Endothelial cell of umbilical vein (primary cell): ENCODE measurements around the gene ULK1. TPM values are rescaled to one million over a fixed set of nuclear protein-coding genes. Genes with fewer than 3 reads are reported as not detected.

ENCODE experiments used
- BruUV-seq: library from RNA; stranded (reverse); fragments of 400-500 nt; replicated peaks from 2 replicates; lab custom pipeline; 2021; lab: Mats Ljungman, UMichigan
- CTCF ChIA-PET: fragments of 300-600, 350-600 bp; sonication (Branson Sonifier 250); formaldehyde crosslinking; loops from one replicate; lab custom pipeline; 2021; ENCODE audit warnings: antibody characterized with exemption, inconsistent platforms; lab: Charles Lee
- POLR2A ChIA-PET: fragments of 300-600, 350-600 bp; sonication (Branson Sonifier 250); formaldehyde crosslinking; loops from one replicate; lab custom pipeline; 2021; ENCODE audit warnings: antibody characterized with exemption, inconsistent platforms; lab: Charles Lee
- DNase-seq: peaks from one replicate; pipeline ENCODE4 v3.0.0-alpha.2; 2011; ENCODE audit warnings: low read depth, low spot score
- FAIRE-seq: peaks from 2 replicates; lab custom pipeline; 2011; peaks lifted over from hg19 to GRCh38; lab: Jason Lieb, UNC
- H2AFZ ChIP-seq: 2 replicates; pipeline ENCODE4 v1.6.0; 2012; ENCODE audit warnings: low read depth, low read length, control low read depth, inconsistent platforms
- H3K27ac ChIP-seq: 2 replicates; pipeline ENCODE4 v1.5.1; 2011; ENCODE audit warnings: low read depth, mild to moderate bottlenecking, control low read depth, low read length, moderate library complexity; ENCODE audit not compliant: insufficient read depth
- H3K27me3 ChIP-seq, 2 experiments: 2 replicates each; pipeline versions ENCODE4 v1.6.0 to v1.6.1; 2011; ENCODE audit warnings: low read length in 2 of 2, mixed read lengths in 1 of 2; ENCODE audit not compliant: control insufficient read depth in 2 of 2, insufficient read depth in 2 of 2
- H3K36me3 ChIP-seq, 2 experiments: 2 replicates in 1 of 2; 3 replicates in 1 of 2; pipeline ENCODE4 v1.5.1; 2011; ENCODE audit warnings: low read length in 2 of 2, mild to moderate bottlenecking in 1 of 2, moderate library complexity in 1 of 2; ENCODE audit not compliant: control insufficient read depth in 2 of 2, insufficient read depth in 2 of 2; ENCODE audit errors: extremely low read depth in 1 of 2
- H3K4me1 ChIP-seq: 3 replicates; pipeline ENCODE4 v1.5.1; 2011; ENCODE audit warnings: mild to moderate bottlenecking, low read length; ENCODE audit not compliant: control insufficient read depth, insufficient read depth; ENCODE audit errors: extremely low read depth
- H3K4me2 ChIP-seq: 2 replicates; pipeline ENCODE4 v1.6.1; 2011; ENCODE audit warnings: low read length, control low read depth, mixed read lengths; ENCODE audit not compliant: insufficient read depth
- H3K4me3 ChIP-seq, 3 experiments: fragments of 200-600 bp in 1 of 3; sonication (generic), shearing (Covaris generic) in 1 of 3; replicated peaks in 1 of 3; 2 replicates each; pipeline ENCODE4 v1.5.1; 2011 to 2016; ENCODE audit warnings: control low read depth in 3 of 3, low read length in 3 of 3, mild to moderate bottlenecking in 2 of 3, inconsistent platforms in 1 of 3, low read depth in 1 of 3, moderate library complexity in 1 of 3; ENCODE audit not compliant: insufficient read depth in 1 of 3
- H3K79me2 ChIP-seq: 2 replicates; pipeline ENCODE4 v1.6.0; 2012; ENCODE audit warnings: low read length, inconsistent platforms; ENCODE audit not compliant: control insufficient read depth, insufficient read depth
- H3K9ac ChIP-seq: replicated peaks from 2 replicates; pipeline ENCODE3; 2011; ENCODE audit warnings: low read length, control low read depth; ENCODE audit not compliant: insufficient read depth; ENCODE audit errors: extremely low read depth
- H3K9me1 ChIP-seq: replicated peaks from 3 replicates; pipeline ENCODE4 v1.6.0; 2011; ENCODE audit warnings: mild to moderate bottlenecking, low read length; ENCODE audit not compliant: control insufficient read depth, insufficient read depth; ENCODE audit errors: extremely low read depth
- H3K9me3 ChIP-seq: replicated peaks from 2 replicates; pipeline ENCODE4 v1.5.1; 2012; ENCODE audit warnings: low read length, inconsistent platforms; ENCODE audit not compliant: control insufficient read depth, insufficient read depth
- H4K20me1 ChIP-seq: replicated peaks from 2 replicates; pipeline ENCODE3; 2011; ENCODE audit warnings: mild to moderate bottlenecking, low read length; ENCODE audit not compliant: control insufficient read depth, insufficient read depth; ENCODE audit errors: extremely low read depth
- CTCF ChIP-seq, 2 donors: IDR thresholded peaks; 1 replicate in 1 of 2; 2 replicates in 1 of 2; pipeline ENCODE4 v1.5.1; 2011; ENCODE audit warnings: low read length in 2 of 2, mild to moderate bottlenecking in 2 of 2, moderate library complexity in 2 of 2, control low read depth in 1 of 2, inconsistent platforms in 1 of 2, low read depth in 1 of 2; ENCODE audit not compliant: insufficient read depth in 1 of 2; ENCODE audit errors: extremely low read depth in 1 of 2
- EZH2 ChIP-seq: IDR thresholded peaks from 2 replicates; pipeline ENCODE4 v1.6.1; 2012; ENCODE audit warnings: borderline replicate concordance, low read depth, mild to moderate bottlenecking, moderate library complexity, low read length, inconsistent platforms; ENCODE audit not compliant: severe bottlenecking
- FOS ChIP-seq: IDR thresholded peaks from 2 replicates; pipeline ENCODE4 v1.6.1; 2011; ENCODE audit warnings: mild to moderate bottlenecking, low read length, moderate library complexity, borderline replicate concordance; ENCODE audit not compliant: insufficient read depth
- GATA2 ChIP-seq: IDR thresholded peaks from 2 replicates; pipeline ENCODE4 v1.7.0; 2011; ENCODE audit warnings: low read depth, mild to moderate bottlenecking, moderate library complexity, mixed read lengths, low read length; ENCODE audit not compliant: insufficient read length, insufficient read depth
- JUN ChIP-seq: IDR thresholded peaks from 2 replicates; pipeline ENCODE4 v1.6.1; 2011; ENCODE audit warnings: borderline replicate concordance, low read depth; ENCODE audit not compliant: insufficient read length, insufficient read depth
- MAX ChIP-seq: IDR thresholded peaks from 2 replicates; pipeline ENCODE4 v1.6.1; 2011; ENCODE audit not compliant: insufficient read depth, insufficient read length
- MYC ChIP-seq: IDR thresholded peaks from one replicate; pipeline ENCODE4 v1.6.1; 2011; ENCODE audit warnings: mild to moderate bottlenecking, low read depth, low read length
- POLR2A ChIP-seq: IDR thresholded peaks from 2 replicates; pipeline ENCODE4 v1.6.1; 2012; ENCODE audit warnings: low read depth, mild to moderate bottlenecking, control low read depth, low read length
- POLR2AphosphoS5 ChIP-seq: IDR thresholded peaks from 2 replicates; pipeline ENCODE4 v1.6.1; 2012; ENCODE audit warnings: low read depth, mild to moderate bottlenecking, control low read depth, low read length, moderate library complexity; ENCODE audit not compliant: insufficient read depth
- dilution Hi-C: fragments of 300-500 bp; cut with MboI; formaldehyde crosslinking; loops from one replicate; pipeline ENCODE4 v1.15.0; 2019; ENCODE audit warnings: low sequenced_read_pairs; ENCODE audit not compliant: extremely low pct_ligation_motif_present
- intact Hi-C: fragments of 100-400 bp; cut with micrococcal nuclease; formaldehyde crosslinking; loops from one replicate; pipeline ENCODE4 v1.10.0; 2022
- polyA plus RNA-seq, 4 experiments: library from polyadenylated mRNA; depleted of rRNA in 3 of 4; stranded (reverse) in 3 of 4; unstranded in 1 of 4; fragments of >200 nt; gene quantifications; 2 replicates each; pipeline versions ENCODE4 v1.2.1 to v1.2.3, GENCODE V29; 2011 to 2012; ENCODE audit warnings: missing spikeins in 1 of 4
- total RNA-seq: library from RNA; stranded (reverse); gene quantifications from 2 replicates; pipeline ENCODE4 v1.2.3, GENCODE V29; 2021

The ULK1 gene
- total and polyA plus RNA-seq, 2 donors (not counting 3 experiments of a cell fraction or from before 2014, with no cell fraction given) = 14.4 to 38.2 TPM

- H3K4me3 ChIP-seq = no peak overlapping the region
- H3K79me2 ChIP-seq = no peaks in the 10 kb centered on the region
- no peak overlapping the region for H3K4me2 ChIP-seq
- CTCF ChIA-PET = no interaction called here
- no peak overlapping the region for H3K27ac ChIP-seq
- FAIRE-seq (no peak), DNase-seq (no peak)
- H2AFZ ChIP-seq = no peak overlapping the region
- no peak overlapping the region for H3K9ac ChIP-seq
- no peak for TF ChIP-seq POLR2A
- TF ChIP-seq POLR2AphosphoS5 = no peak
- no peak for TF ChIP-seq JUN
- TF ChIP-seq MAX = no peak
- TF ChIP-seq GATA2 = no peak
- no peak for TF ChIP-seq FOS
- no peak for TF ChIP-seq MYC
- no peak for TF ChIP-seq CTCF (IDR thresholded peaks at IDR 0.05; ENCODE audit: extremely low read depth in 1 of 2, insufficient read depth in 1 of 2, low read depth in 1 of 2, low read length in 2 of 2)
- TF ChIP-seq EZH2 = no peak
- H3K27me3 ChIP-seq = no peaks in the 10 kb centered on the region
- no peaks in the 10 kb centered on the region for H3K9me3 ChIP-seq
- POLR2A ChIA-PET = no interaction called here
- no peaks in the 10 kb centered on the region for H3K36me3 ChIP-seq
- no peaks in the 10 kb centered on the region for H3K4me1 ChIP-seq
- no peaks in the 10 kb centered on the region for H3K9me1 ChIP-seq
- dilution Hi-C loops (no loop called here), intact Hi-C loops (no loop called here)
- no TSS peak for BruUV-seq
- no peaks in the 10 kb centered on the region for H4K20me1 ChIP-seq
Measured at GRCh38 chr12:131867891-131868675, 26.3 kb upstream of the ULK1 start.
